Osteoblast (primary cell): Measurements from ENCODE around the gene PBX1. TPM values are rescaled to one million over a fixed set of nuclear protein-coding genes. Genes with fewer than 3 reads are reported as not detected.

Experiments
- DNase-seq: peaks from one replicate; pipeline ENCODE4 v3.0.0; 2011; ENCODE audit warnings: low spot score, mixed read lengths; ENCODE audit not compliant: insufficient read length; ENCODE audit errors: missing footprints
- H2AFZ ChIP-seq: 2 replicates; pipeline ENCODE4 v1.6.0; 2011; ENCODE audit warnings: mild to moderate bottlenecking, low read length
- H3K27ac ChIP-seq: 2 replicates; pipeline ENCODE4 v1.5.1; 2011; ENCODE audit warnings: mild to moderate bottlenecking, low read depth, low read length, moderate library complexity
- H3K27me3 ChIP-seq: 2 replicates; pipeline ENCODE4 v1.6.0; 2012; ENCODE audit warnings: mild to moderate bottlenecking, control low read depth, inconsistent platforms, low read length, moderate library complexity; ENCODE audit not compliant: insufficient read depth
- H3K36me3 ChIP-seq: 2 replicates; pipeline ENCODE4 v1.5.1; 2011; ENCODE audit warnings: mild to moderate bottlenecking, low read length, control low read depth, moderate library complexity; ENCODE audit not compliant: insufficient read depth
- H3K4me1 ChIP-seq: 2 replicates; pipeline ENCODE4 v1.5.1; 2011; ENCODE audit warnings: mild to moderate bottlenecking, low read length, control low read depth, moderate library complexity; ENCODE audit not compliant: insufficient read depth
- H3K4me2 ChIP-seq: 2 replicates; pipeline ENCODE4 v1.6.0; 2011; ENCODE audit warnings: mild to moderate bottlenecking, low read length; ENCODE audit not compliant: insufficient read depth
- H3K4me3 ChIP-seq: fragments of 200-600 bp; sonication (generic); 3 replicates; pipeline ENCODE4 v1.5.1; 2012; ENCODE audit warnings: mild to moderate bottlenecking, low read length, inconsistent platforms; ENCODE audit not compliant: insufficient read depth
- H3K79me2 ChIP-seq: 2 replicates; pipeline ENCODE4 v1.6.0; 2012; ENCODE audit warnings: mild to moderate bottlenecking, low read length, control low read depth, inconsistent platforms; ENCODE audit not compliant: insufficient read depth
- H3K9me3 ChIP-seq: 2 replicates; pipeline ENCODE4 v1.5.1; 2011; ENCODE audit warnings: low read depth, low read length, control low read depth
- H4K20me1 ChIP-seq: 2 replicates; pipeline ENCODE4 v1.6.0; 2012; ENCODE audit warnings: mild to moderate bottlenecking, low read length, control low read depth; ENCODE audit not compliant: insufficient read depth
- total RNA-seq: library from RNA; depleted of rRNA; stranded (reverse); fragments of >200 nt; gene quantifications from 2 replicates; pipeline ENCODE4 v1.2.3, GENCODE V29; 2012
- TF ChIP-seq, protein P1 (sequence below): IDR thresholded peaks from 2 replicates; pipeline ENCODE4 v1.5.1; 2011; ENCODE audit warnings: mild to moderate bottlenecking, low read depth, low read length, moderate library complexity; ENCODE audit errors: extremely low read depth

The PBX1 gene
- total RNA-seq, 1 donor: 10.1 TPM

GRCh38 chr1:164581762-164582161 lies 22.8 kb downstream of the PBX1 start:
- Histone ChIP-seq H3K27ac (no peak overlapping the region), H3K36me3 (no peaks in the 10 kb centered on the region), H3K4me3 (no peak overlapping the region), H3K9me3 (no peaks in the 10 kb centered on the region), H3K4me1 (no peaks in the 10 kb centered on the region), H3K79me2 (no peaks in the 10 kb centered on the region), H2AFZ (no peak overlapping the region), H3K4me2 (no peak overlapping the region), H4K20me1 (no peaks in the 10 kb centered on the region), H3K27me3 (no peaks in the 10 kb centered on the region)
- TF ChIP-seq, protein P1, sequence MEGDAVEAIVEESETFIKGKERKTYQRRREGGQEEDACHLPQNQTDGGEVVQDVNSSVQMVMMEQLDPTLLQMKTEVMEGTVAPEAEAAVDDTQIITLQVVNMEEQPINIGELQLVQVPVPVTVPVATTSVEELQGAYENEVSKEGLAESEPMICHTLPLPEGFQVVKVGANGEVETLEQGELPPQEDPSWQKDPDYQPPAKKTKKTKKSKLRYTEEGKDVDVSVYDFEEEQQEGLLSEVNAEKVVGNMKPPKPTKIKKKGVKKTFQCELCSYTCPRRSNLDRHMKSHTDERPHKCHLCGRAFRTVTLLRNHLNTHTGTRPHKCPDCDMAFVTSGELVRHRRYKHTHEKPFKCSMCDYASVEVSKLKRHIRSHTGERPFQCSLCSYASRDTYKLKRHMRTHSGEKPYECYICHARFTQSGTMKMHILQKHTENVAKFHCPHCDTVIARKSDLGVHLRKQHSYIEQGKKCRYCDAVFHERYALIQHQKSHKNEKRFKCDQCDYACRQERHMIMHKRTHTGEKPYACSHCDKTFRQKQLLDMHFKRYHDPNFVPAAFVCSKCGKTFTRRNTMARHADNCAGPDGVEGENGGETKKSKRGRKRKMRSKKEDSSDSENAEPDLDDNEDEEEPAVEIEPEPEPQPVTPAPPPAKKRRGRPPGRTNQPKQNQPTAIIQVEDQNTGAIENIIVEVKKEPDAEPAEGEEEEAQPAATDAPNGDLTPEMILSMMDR: no peak
- no peak for DNase-seq

GRCh38 chr1:164583196-164583595 lies 24.2 kb downstream of the PBX1 start:
- H3K4me2 ChIP-seq: no peak overlapping the region
- no peak overlapping the region for H3K4me3 ChIP-seq
- no peak overlapping the region for H2AFZ ChIP-seq
- DNase-seq: no peak
- no peaks in the 10 kb centered on the region for H3K79me2 ChIP-seq
- TF ChIP-seq, protein P1: no peak
- no peaks in the 10 kb centered on the region for H3K36me3 ChIP-seq
- no peak overlapping the region for H3K27ac ChIP-seq
- H4K20me1 ChIP-seq: no peaks in the 10 kb centered on the region
- no peaks in the 10 kb centered on the region for H3K27me3 ChIP-seq
- H3K9me3 ChIP-seq: no peaks in the 10 kb centered on the region
- no peaks in the 10 kb centered on the region for H3K4me1 ChIP-seq

DNA sequence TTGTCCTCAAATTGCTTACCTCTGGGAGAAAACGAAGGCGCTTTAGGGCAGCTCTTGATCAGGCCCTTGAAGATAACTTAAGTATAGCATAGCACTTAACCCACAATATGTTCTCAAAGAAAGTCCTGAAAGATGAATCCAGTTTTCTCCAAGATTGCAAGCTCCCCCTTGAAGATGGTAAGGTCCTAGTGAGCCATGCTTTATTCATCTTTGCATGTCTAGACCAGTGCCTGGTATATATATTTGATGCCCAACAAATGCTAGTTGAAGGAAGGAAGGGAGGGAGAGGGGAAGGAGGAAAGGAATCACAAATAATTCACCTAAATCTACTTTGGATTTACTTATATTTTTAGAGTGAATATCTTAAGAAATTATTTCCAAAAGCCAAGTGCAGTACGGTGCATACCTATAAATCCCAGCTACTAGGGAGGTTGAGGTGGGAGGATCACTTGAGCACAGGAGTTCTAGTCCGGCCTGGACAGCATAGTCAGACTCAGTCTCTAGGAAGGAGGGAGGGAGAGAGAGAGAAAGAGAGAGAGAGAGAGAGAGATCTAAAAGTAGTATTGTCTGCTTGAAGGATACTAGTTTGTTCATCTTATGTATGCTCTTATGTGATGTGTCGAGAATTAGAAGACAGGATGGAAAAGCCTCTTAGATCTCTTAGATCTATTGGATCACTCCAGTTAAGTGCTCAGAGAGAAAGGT lies 25.0 kb downstream of the PBX1 start:
- H3K4me2 ChIP-seq: no peak overlapping the region
- H3K4me3 ChIP-seq: no peak overlapping the region
- no peaks in the 10 kb centered on the region for H3K79me2 ChIP-seq
- H2AFZ ChIP-seq: no peak overlapping the region
- TF ChIP-seq, protein P1: no peak
- no peak overlapping the region for H3K27ac ChIP-seq
- DNase-seq: no peak
- no peaks in the 10 kb centered on the region for H3K36me3 ChIP-seq
- H3K27me3 ChIP-seq: no peaks in the 10 kb centered on the region
- H4K20me1 ChIP-seq: no peaks in the 10 kb centered on the region
- H3K4me1 ChIP-seq: no peaks in the 10 kb centered on the region
- no peaks in the 10 kb centered on the region for H3K9me3 ChIP-seq

DNA sequence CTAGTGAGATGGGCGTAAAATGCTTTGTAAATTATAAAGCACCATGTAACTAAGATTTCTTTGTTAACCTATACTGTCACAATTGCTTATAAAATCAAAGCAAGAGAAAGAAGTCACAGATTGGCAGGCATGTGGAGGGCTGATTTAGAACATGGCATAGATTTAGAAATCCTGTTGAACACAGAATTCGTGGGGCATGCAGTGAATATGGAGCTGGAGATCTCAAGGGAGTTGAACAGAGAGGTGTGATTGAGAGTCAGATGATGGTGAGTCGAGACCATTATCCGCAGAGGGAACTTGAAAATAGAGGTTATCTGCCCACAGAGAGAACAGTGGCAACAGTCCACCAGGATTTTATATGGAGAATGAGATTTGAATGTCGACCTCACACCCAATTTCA lies 27.6 kb downstream of the PBX1 start:
- Histone ChIP-seq H3K4me1 (peaks cover 1% of the 10 kb centered on the region), H3K79me2 (no peaks in the 10 kb centered on the region), H3K27ac (no peak overlapping the region), H3K9me3 (no peaks in the 10 kb centered on the region), H3K36me3 (no peaks in the 10 kb centered on the region), H3K4me2 (no peak overlapping the region), H3K27me3 (no peaks in the 10 kb centered on the region), H3K4me3 (no peak overlapping the region), H4K20me1 (no peaks in the 10 kb centered on the region), H2AFZ (no peak overlapping the region)
- DNase-seq: no peak
- TF ChIP-seq, protein P1: no peak
